Activated CD8-positive, alpha-beta memory T cell treated with anti-CD3 and anti-CD28 coated beads, Interleukin-2, amount 50 U/mL, for 24 hours (primary cell): Measurements from ENCODE around the gene CDKAL1.
"Not testable (repeated sequence)": the region's sequence is repeated elsewhere in the genome, so short reads cannot be mapped to it uniquely, and the experiment has no call there.

ENCODE experiments used
- DNase-seq: peaks from one replicate; pipeline ENCODE4 v3.0.0-alpha.2; 2020; ENCODE audit errors: extremely low read depth

Gene CDKAL1

DNA sequence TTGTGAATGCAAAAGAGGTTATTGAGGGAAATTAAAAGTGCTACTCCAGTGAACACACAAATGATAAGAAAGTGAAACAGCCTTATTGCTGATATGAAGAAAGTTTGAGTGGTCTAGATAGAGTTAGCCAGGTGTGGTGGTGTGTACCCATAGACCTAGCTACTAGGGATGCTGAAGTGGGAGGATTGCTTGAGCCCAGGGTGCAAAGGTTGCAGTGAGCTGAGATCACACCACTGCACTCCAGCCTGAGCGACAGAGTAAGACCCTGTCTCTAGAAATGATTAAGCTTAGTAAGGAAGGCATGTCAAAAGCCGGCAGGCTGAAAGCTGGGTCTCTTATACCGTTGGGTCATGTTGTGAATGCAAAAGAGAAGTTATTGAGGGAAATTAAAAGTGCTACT, 389.8 kb downstream of the CDKAL1 start:
- not testable (repeated sequence) for DNase-seq

DNA sequence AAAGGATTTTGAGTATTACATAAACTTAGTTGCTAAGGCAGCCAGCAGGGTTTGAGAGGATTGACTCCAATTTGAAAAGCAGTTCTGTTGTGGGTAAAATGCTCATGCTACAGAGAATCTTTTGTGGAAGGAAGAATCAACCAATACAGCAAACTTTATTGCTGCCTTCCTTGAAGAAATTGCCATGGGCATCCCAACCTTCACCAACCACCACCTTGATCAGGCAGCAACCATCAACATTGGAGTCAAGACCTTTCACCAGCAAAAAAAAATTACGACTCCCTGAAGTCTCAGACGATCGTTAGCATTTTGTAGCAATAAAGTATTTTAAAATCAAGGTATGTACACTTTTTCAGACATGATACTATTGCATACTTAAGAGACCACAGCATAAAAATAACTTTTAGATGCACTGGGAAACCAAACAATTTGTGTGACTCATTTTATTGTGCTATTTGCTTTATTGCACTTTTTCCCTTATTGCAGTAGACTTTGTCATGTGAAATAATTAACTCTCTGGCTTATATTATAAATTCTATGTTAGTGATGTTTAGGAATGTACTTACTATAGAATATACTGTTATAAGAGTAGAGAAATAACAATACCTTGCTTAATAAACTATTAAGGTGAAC, 390.8 kb downstream of the CDKAL1 start:
- no peak for DNase-seq

DNA sequence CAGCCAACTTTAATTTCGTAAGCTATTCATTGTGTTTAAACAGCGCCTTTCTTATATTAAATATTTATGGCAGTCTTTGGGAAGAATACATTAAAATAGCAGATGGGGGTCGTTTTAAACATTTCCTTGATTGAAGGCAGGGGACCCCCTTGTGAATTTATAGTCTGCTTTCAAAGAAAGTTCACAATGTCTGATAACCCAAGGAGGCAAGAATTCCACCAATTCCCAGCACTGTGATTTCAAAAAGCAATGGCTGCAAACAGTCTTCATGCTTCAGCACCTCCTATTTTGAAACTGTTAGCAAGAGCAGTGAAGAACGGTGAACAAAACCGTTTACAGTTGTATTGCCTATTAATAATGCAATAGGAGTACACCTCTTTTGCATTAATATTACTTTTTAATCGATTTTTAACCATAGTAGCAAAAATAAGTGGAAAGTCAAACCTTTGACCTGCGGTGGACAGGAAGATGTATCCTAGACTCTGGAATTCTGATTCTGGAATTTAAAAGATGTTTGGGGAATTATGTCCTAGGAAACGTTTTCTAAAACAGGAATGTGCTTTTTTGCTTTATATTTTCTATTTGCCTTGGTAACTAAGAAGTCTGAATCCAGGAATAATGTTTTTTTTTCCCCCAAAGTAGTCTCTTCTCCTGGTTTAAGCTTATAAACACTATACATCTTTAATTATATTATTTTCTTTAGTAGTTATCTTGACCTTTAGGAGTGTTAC, 393.0 kb downstream of the CDKAL1 start:
- no peak for DNase-seq

DNA sequence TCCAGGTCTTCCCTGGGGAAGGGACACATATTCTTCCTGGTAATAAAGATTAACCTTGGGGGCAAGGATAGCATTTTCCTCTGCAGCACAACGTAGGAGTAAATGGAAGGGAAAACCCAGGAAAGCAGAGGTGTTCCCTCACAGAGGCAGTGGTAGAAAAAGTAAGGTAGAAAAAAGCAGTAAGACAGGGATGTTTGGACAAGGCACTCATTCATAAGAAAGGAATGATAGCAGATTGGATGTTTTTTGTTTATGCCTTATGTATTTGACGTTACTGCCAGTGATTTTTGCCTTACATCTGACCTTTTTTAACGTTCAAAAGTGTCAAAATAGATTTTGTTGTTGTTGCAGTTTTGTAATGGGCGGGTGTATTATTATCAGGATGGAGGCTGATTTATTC, 395.0 kb downstream of the CDKAL1 start:
- no peak for DNase-seq

DNA sequence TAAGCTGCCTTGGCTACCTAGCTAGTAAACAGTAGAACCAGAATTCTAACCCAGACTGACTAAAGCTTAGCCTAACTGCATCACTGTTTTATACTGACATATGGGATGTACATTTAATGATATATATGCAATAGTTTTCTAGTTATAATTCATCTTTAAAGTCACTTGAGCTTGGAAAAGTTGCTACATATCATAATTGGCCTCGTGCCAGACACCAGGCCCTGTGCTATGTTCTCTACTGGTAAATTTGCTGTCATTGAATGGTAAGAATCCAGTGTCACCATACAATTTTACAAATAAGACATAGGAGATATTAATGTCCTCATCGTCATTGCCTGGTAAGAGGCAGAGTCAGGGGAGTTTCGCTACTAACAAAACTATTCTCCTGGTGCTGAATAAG, 396.8 kb downstream of the CDKAL1 start:
- DNase-seq, result no peak

DNA sequence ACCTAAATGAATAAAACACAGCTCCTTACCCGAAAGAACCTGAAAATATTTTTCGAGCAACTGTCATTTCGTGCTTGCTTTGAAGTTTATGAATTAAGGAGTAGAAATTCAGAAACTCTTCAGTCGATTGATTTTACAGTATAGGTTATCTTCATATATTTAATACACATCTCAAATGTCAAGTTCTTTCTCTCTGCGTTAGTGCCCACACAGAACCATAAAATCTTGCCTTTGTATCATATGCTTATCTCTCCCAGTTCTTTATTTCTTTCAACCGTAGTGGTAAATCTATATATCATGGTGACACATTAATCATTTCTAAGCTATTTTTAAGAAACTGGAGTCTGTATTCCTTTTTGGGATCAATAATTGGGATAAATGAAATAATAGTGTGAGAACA, 397.5 kb downstream of the CDKAL1 start:
- no peak for DNase-seq

DNA sequence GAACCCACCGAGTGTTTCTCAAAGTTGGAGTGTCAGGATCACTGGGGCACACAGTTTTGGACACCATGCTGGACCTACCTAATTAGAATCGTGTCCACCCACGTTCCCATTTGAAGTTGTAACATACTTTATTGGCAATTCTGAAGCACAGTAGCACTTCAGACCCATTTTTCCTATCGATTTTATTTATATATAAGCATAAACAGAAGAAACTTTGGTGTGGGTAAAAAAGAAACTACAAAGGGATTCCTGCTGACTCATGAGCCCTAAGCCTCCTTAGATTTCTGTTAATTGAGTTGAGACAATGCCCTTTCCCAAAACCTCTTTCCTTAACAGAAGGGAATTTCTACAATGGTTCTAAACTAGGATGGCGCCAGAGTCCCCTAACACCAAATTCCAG, 398.0 kb downstream of the CDKAL1 start:
- no peak for DNase-seq

DNA sequence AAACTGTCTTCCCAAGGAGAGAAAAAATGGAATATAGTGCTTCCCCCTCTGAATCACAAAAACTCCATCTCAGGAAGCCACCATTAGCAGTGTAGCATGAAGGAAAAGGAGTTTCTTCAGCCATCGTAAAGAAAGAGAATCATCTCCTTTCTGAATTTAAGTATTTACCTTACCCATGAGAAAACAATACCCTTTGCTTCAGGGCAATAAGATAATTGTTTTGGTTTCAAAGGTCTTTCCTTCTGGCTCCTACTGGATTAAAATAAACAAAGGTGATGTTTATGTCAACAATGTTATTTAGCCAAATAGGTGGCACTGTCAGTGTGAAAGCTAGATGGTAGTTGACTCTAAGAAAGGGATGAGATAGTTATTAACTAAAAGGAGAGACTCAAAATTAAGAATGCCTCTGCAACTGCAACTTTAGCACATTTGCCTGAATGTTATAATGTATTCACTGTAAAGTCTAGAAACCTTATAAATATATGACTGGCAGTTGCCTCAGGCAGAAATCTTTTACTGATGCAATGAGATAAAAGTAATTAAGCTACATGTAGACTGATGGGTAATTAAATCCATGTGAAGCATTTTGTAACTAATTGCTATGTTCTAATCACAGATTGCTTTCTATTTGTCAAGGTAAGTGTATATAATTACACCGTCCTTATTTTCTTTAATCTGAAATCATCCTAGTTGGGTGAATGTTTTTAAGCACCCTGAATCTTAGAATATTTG, 399.0 kb downstream of the CDKAL1 start:
- no peak for DNase-seq

DNA sequence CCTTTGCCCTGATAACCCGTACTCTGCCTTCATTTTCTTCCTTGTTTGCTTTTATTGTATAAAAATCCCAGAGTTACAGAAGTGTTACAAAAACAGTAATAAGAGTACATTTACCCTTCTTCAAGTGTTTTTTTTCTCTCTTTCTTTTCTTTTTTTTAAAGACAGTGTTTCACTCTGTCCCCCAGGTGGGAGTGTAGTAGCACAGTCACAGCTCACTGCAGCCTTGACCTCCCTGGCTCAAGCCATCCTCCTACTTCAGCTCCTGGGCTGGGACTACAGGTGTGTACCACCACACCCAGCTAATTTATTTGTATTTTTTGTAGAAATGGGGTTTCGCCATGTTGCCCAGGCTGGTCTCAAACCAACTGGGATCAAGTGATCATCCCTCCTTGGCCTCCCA, 402.7 kb downstream of the CDKAL1 start:
- DNase-seq, result no peak

DNA sequence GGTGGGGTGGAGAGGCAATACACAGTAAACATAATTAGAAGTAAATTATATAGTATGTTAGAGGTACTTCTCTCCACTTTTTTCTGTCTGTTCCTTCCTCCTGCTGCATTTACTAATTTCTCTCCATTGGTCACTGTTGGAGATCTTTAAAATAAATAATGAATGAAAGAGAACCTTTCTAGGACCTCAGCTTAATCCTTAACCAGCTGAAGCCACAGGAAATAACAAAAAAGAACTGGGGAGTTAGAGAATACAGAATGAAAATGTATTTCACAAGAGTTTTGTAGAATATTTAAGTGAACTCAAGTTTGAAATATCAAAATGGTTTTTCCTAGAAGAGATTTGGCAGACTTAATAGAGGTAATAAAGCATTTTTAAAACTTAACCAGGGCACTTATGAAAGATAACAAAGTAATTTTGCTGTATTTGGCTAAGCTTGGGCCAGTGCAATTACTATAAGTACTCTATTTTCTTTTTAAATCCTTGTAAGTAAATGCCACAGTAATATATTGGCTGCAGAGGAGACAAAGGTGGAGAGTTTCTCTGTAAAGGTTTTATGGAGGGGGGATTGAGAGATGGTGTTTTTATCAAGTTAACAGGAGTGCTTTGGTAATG, 405.0 kb downstream of the CDKAL1 start:
- DNase-seq, result no peak

DNA sequence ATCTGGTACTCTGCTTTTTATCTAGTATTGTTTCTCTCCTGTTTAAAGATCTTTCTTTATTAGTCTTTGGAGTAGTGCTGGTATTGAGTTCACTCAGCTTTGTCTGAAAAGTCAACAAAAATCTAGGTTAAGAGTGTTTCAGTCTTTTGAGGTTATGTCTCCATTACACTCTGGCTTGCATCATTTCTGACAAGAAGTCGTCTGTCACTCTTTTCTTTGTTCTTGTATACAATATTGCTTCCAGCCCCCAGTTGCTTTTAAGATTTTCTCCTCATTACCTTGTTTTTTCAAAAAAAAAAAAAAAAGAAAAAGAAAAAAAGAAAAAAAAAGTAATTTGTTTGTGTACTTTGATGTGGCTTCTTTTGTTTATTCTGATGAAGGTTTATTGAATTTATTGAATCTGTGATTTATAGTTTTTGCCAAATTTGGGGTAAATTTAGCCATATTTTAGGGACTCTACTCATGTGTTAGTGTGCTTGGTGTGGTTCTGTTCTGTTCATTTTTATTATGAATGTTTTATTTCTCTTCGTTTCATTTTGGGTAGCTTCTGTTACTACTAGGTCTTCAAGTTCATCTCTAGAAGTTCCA, 408.9 kb downstream of the CDKAL1 start:
- no peak for DNase-seq

DNA sequence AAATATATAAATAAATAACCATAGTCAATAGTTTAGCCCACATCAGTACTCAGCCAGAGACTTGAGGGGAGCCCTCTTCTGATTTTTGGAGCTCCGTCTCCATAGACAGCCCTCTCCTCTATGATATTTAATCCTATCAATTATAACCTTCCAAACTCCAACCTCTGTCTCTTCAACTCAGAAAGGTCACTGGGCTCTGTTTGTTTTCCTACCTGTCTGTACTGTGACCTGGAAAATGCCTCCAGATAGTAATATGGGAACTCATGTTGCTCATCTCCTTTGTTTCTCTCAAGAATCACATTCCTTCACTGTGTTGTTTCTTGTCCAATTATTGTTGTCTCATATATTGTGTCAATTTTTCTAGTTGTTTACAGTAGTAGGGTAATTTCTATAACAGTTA, 409.7 kb downstream of the CDKAL1 start:
- no peak for DNase-seq

DNA sequence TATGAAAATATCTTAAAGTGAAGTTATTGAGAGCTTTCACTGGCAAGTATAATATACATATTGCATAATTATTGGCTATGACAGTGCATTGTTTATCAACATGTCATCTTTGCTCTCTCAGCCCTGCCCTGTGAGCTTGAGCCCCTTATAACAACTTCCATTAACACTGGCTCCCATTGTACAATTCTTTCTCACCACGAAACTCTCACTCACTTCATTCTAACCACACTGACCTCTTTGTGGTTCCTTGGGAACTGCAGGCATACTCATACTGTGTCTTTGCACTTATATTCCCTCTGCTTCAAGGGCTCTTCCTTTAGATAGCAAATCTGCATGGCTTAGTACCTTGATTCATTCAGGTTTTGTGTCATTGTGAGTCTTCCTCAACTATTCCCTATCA, 411.8 kb downstream of the CDKAL1 start:
- no peak for DNase-seq

DNA sequence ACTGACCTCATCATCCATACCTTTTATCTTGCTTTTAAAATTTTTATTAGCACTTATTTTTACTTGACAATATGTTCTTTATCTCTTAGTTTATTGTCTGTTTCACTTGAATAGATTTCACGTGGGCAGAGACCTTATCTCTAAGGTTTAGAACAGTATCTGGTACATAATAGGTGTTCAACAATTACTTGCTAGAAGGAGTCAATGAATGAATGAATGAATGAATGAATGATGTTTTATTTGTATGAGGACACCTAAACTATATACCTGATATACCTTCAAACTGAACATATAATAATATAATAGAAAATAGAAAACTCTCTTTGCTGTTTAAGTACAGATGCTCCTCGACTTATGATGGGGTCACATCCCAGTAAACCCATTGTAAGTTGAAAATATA, 412.6 kb downstream of the CDKAL1 start:
- no peak for DNase-seq

DNA sequence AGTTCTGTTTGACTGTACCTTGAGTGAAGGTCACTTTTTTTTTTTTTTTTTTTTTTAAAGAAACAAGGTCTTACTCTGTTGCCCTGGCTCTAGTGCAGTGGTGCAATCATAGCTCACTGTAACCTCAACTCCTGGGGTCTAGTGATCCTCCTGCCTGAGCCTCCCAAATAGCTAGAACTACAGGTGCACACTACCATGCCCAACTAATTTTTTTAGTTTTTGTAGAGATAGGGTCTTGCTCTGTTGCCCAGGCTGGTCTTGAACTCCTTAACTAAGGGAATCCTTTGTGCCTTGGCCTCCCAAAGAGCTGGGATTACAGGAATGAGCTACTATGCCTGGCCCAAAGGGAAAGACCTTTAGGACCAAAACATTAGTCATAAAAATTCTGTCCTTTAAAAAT, 413.7 kb downstream of the CDKAL1 start:
- no peak for DNase-seq

DNA sequence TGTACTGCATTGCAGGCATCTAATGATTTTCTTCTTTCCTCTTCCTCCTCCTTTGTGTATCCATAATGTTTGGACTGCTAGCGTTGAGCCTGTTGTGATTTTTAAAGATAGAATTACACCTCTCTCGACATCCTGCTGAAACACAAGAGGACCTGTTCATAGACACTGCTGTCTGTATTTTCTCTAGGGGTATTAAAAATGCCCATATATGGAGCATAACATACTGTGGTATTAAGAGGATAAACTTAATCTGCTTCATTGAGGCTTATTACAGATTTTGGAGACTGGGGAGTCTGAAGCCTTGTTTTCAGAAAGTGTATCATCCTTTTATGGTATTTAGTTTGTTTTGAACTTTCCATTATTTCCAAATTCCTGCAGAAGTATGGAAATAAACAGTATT, 414.3 kb downstream of the CDKAL1 start:
- DNase-seq, result no peak

DNA sequence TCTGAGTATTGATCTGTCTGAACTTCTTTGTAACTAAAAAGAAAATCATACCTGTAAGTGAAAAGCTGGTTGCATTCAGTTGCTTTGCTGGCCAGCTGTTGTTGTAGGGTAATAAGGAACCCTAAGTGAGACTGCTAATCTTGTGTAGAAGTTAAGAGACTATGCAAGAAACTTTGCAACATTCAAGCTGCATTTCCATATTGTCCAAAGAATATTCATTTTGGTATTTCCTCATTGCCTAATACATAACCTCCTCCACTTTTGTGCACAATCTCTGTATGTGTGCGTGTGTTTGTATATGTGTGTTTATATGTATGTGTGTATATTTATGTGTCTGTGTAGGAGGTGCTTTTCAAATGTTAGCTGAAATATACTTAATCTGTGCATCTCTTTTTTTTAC, 414.9 kb downstream of the CDKAL1 start:
- no peak for DNase-seq

DNA sequence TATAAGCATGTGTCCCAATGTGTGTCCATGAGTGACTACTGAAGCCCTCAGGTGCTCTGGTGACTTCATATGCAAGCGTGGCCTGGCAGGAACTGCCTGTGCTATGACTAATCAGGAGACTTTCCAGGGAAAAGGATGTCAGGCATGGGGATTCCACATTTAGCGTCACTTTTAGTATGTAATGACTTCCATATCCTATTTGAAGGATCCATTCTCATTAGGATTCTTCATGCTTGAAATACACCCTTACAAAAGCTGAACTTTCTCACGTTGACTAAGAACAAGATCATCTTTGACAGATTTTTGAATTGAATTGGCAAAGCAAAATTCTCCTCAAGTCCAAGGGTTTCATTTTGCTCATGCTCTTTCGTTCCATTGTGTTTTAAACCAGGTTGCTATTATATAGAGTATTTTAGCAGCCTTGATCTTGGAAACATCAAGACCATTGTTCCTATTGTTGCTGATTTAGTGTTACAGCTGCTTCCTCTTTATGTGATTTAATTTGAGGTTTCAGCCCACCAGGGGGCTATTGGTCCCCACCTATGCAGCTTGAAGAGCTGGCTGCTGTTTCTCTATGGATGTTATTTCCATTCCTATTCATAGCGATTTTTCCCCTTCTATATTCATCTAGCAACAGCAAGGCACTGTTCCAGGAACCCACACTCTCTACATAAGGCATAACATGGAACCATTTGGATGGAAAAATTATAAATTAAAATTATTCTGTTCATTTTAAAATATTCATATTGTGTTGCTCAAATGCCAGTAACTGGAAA, 418.6 kb downstream of the CDKAL1 start:
- DNase-seq, result no peak

DNA sequence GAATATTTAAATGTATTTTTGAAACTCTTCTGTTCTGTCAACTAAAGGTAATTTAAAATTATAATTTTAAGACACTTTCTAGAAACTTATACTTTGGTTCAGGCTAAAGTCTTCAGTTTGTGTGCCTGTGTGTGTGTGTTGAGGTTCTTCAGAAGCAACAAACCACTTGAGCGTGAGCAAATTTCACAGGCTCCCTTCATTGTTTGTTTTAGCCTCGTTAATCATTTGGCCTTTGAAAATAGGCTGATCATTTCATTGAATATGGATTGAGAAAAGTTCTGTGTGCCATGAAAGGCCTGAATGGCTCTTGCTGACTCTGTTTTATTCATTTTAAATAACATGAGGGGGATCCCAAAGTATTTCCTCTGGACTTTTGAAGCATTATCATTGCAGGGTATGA, 420.1 kb downstream of the CDKAL1 start:
- no peak for DNase-seq

DNA sequence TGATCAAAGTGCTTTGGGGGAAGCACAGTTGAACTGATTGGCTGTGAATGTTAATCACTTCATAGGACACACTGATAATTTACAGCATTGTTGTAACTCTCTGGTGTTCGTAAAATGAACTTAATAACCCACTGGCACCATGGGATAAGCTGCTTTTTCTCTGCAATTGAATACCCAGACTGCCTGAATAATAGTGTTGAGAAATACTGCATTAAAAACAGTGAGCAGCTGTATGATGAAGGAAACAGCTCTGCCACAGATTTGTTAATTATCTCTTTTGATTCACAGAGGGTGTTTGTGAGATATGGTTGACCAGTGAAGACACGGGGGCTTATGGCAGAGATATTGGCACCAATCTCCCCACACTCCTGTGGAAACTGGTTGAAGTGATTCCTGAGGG, 420.9 kb downstream of the CDKAL1 start:
- no peak for DNase-seq

DNA sequence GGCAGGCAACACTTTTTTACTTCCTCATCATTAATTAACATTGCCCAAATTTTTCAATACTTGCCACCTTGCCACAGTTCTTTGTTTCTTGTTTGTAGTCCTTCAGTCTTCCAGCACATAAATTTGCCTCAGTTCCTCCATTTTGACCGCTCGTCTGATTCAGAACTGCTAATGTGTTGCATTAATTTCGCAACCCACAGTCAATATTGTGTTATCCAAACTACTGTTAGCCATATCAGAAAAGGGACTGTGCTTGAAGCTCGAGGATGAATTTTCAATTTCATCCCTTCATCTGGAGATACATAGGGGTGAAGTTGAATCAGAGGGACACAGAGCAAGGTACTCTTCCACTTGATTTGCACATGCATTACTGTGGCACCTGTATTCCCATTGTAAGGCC, 421.5 kb downstream of the CDKAL1 start:
- no peak for DNase-seq

DNA sequence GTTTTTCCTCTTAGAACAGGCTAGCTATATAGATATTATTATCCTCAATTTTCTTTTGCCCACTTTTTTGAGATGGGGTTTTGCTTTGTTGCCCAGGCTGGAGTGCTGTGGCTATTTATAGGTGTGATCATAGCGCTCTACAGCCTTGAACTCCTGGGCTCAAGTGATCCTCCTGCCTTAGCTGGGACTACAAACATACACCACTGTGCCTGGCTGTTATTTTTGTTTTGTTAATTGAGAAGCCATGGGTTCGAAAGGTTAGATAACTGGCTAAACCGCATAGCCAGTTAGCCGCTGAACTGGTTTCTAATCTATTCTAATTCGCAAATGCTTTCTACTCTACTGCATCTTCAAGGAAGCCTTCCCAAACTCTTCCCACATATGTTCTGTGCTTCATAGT, 425.8 kb downstream of the CDKAL1 start:
- no peak for DNase-seq
